C4-2B (cell line): ENCODE results near the gene USP32.

Experiments used
- CTCF ChIP-seq: fragments of 450-650 bp; conservative IDR thresholded peaks from 2 replicates; pipeline ENCODE4 v1.5.1; 2017; ENCODE audit warnings: mild to moderate bottlenecking
- ZFX ChIP-seq: fragments of 450-650 bp; IDR thresholded peaks from 2 replicates; pipeline ENCODE4 v1.6.1; 2017

- no peak for TF ChIP-seq CTCF
- no peak for TF ChIP-seq ZFX
These were observed 95.8 kb downstream of the USP32 start for GRCh38 chr17:60296177-60296576.
